DMS114 treated with DMSO at 0.1 percent for 48 hours (cell line): ENCODE results near the gene SOCS1.
"Not testable (repeated sequence)": the region's sequence is repeated elsewhere in the genome, so short reads cannot be mapped to it uniquely, and the experiment has no call there.

Source experiments
- DNase-seq: peaks from one replicate; lab custom pipeline; 2025; ENCODE audit not compliant: unreplicated experiment; lab: John Stamatoyannopoulos, UW

SOCS1 gene

DNA sequence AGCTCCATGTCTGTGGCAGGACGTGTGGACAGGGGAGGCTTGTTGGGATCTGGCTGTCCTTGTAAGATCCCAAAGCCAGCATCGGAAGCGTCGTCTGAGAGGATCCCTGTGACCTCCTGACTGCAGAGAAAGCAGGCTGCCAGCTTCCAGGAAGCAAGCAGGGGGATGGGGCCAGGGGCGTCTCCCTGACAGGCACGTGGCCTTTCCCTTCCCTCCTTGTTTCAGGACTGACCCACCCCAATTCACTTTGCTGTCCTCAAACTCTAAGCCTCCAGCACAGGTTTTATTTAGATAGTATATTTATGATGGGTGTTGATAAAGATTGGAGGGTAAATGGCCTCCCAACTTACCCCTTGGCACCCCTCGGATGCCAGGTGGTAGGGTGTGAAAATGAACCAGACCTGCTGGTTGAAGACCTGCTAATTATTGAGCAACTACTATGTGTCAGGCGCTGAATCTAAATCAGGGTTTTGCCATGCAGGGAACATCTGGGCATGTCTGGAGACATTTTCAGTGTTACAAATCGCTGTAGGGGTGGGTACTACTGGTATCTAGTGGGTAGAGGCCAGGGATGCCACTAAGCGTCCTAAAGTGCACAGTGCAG, 24.5 kb downstream of the SOCS1 start:
- no peak for DNase-seq

DNA sequence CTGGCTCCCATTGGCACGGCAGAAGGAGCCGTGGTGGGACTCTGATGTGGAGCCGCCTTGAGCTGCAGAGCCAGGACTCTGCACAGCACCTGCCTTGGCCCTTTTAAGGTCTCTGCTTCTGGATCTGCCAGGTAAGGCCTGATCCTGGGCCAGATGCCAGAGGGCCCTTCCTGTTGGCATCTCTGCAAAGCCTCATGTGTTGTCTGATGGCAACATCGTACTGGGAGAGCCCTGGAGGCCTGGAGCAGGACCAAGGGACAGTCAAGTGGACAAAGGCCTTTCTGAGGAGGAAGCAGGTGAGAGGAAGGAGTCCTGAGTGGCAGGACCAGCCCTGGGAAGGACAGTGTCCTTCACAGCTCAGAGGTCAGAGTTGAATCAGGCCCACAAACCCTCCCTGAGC, 26.1 kb downstream of the SOCS1 start:
- DNase-seq = no peak

DNA sequence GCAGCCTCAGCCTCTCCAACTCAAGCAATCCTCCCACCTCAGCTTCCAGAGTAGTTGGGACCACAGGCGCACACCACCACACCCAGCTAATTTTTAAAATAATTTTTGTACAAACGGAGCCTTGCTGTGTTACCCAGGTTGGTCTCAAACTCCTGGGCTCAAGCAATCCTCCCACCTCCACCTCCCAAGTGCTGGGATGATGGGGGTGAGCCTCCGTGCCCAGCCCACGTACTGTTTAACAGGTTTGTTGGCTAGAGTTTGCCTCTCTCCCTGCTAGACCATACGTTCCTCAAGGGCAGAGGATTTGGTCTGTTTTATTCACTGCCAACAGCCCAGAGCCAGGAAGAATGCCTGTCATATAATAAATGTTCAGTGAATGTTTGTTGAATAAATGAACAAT, 26.6 kb downstream of the SOCS1 start:
- no peak for DNase-seq

DNA sequence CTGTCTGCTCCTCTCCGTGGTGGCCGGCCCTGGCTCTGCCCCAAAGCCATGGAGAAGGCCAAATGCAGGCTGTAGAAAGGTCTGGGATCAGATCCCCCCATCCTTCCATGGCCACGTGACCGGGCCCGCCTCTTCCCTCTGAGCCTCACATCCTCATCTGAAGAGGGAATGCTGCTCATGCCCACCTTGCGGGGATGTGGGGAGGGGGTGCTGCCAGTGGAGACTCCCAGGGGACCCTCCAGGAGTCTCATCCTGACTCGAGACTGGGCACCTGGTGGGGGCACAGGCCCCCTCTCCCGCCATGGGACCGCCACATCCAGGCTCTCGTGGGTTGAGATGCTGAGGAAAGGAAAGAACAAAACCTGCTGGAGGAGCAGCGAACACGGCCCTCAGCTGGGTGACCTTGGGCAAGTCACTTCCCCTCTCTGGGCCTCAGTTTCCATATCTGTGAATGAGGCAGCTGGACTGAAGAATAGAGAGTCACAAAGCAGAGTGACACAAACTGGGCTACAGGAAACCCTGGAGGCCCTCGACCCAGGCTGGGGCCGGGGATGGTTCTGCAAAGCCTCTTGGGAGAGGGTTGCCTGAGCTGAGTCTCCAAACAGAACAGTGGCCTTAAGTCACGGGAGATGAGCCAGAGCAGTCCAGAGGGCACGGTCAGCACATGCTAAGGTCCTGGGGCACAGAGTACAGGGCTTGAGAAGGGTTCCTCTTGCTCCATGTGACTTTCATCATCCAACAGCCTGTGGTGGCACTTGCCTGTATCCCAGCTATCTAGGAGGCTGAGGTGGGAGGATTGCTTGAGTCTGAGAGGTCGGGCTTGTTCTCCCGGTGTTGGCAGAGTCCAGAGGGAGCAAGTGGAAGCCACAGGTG, 30.1 kb downstream of the SOCS1 start:
- no peak for DNase-seq

DNA sequence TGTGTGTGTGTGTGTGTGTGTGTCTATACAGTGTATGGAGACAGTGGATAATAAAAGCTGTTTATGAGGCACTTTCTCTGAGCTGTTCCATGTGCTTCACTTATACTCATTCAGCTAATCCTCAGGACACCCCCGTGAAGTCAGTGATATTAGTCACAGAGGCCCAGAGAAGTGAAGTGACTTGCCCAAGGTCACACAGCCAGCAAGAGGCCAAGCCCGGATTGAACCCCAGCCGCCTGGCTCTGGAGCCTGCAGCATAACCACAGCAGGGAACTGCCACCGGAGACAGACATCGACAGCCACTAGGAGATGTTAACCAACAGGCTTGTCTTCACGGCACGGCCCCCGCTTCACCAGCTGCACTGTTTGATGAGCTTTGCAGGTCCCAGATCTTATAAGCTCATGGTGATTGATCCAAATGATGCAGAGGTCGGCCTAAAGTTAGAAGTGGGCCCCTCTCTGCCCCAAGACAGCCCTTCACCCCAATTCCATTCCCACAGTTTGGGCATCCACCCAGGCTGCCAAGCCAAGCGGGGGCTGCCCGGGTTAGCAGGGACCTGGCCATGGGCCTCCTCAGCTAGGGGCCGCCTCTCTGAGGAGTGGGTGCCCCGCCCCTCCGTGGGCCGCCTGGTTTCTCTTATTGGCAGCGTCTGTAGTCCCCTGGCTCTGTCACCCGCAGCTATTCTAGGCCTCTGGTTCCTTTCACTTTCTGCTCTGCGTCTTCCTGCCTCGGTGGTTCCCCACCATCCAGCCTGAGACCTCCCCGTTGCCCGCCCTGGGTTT, 30.9 kb downstream of the SOCS1 start:
- no peak for DNase-seq

DNA sequence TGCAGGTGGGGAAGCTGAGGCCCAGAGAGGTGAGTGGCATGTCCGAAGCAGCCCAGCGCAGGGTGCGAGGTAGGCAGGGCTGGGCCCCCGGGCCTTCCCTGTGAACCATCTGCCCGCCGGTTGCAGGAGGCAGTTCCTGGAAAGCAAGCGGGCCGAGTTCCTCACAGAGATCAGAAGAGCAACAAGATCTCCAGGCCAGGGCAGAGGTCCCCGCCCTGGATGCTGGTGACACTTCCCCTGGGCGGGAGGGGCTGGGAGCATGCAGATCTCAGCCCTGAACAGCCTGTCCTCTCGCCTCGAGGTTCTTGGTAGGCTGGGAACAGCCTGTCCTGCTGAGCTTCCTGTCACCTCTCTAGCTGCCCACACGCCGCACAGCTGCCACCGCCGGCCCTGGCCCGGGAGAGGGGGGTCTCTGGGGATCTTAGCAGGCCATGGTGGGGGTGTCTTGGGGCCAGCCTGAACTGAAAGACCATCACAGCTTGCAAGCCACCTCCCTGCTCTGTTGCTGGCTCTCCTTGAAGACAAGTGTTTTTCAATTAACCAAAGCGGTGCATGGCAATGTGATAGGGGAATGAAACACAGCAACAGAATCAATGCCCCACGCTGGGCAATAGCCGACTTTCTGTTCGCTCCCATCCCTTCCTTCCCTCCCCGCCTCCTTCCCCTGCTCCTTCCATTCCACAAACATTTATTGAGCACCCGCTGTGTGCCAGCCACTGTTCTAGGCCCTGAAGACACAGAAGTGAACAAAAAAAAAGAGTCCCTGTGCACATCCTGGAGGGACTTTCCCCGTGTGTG, 31.7 kb downstream of the SOCS1 start:
- no peak for DNase-seq

DNA sequence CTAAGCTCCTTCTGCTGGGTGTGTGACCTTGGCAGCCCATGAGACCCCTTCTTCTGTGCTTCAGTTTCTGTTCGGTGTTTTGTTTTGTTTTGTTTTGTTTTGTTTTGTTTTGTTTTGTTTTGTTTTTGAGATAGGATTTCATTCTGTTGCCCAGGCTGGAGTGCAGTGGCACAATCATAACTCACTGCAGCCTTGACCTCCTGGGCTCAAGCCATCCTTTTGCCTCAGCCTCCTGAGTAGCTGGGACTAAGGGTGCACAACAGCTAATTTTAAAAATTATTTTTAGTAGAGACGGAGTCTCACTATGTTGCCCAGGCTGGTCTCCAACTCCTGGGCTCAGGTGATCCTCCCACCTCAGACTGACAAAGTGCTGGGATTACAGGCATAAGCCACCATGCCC, 35.5 kb downstream of the SOCS1 start:
- DNase-seq = not testable (repeated sequence)

DNA sequence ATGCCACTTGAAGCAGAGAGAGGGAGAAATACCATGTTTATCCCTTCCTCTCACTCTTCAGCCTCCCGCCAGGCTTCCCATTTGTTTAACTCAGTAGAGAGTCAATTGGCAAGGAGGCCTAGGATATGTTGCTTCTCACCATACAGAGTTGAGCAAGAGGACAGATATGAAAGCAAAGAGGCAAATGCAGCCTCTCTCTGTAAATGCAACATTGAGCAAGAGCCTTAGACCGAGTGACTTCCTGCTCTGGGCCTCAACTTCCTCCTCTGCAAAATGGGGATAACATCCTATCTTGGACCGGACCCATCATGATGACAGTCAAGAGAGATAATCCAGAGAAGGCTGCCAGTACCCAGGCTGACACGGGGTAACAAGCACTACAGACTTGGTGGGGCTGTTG, 36.8 kb downstream of the SOCS1 start:
- no peak for DNase-seq

DNA sequence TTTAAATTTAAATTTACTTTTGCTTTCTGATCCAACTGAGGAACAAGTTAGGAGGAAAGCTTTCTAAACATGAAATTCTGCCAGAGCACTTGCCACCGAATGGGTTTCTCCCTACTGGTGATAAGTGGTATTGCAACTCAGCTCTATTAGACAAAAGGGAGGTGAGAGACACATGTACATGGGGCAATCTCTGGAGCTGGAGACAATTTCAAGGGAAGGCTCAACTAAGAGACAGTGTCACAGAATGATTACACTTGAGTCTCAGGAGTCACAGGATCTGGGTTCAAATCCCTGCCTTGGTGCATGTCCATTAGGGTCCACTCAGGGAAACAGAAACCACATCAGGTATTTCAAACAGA, 37.4 kb downstream of the SOCS1 start:
- DNase-seq = no peak

DNA sequence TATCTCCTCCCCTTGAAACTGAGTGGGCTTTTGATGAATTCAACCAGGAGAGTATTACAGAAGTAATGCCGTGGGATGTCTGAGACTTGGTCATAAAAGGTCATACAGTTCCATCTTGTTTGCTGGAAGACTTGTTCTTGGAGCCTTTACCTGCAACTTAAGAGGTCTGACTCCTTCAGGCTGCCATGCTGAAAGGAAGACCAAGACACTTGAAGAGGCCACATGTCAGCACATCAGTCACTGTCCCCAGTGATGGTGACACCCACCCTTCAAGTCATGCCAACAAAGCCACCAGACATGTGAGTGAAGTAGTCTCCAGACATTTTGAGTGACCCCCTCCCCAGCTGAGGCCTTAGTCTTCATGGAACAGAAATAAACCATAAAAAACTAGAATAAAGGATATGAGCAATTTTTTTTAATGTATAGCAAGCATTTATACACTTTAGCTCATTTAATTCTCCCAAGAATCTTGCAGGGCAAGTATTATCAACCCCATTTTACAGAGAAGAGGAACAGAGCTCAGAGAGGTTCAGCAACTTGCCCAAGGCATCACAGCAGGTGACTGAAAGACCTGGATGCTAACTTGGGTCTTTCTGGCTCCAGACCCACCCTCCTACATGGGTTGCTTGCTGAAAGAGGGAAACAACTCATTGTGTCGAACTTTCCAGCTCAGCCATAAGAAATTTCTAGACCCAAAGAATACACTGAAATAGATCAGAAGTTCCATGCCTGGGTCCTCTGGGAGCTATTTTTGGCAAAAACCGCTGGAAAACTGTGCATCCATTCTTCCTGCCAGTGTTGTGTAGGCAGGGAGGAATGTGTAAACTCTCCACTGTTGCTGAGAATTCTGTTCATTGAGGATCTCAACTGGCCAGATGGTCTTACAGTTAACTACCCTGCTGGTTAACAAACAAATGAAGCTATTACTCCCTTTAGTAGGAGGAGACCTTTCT, 38.1 kb downstream of the SOCS1 start:
- no peak for DNase-seq

DNA sequence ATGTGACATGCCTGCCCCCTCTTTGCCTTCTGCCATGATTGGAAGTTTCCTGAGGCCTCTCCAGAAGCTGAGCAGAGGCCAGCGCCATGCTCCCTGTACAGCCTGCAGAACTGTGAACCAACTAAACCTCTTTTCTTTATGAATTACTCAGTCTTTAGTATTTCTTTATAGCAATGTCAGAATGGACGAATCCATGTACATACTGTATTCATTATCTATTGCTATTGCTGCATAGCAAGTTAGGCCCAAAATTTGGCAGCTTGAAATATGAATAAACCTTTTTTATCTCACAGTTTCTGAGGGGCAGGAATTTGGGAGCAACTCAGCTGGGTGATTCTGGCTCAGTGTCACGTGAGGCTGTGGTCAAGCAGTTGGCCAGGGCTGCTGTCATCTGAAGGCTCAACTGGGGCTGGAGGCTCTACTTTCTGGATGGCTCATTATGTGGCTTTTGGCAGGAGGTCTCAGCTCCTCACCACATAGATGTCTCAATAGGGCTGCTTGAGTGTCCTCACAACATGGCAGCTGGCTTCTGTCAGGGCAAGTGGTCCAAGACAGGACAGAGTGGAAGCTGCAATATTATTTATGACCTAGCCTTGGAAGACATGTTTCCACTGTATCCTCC, 40.0 kb downstream of the SOCS1 start:
- DNase-seq = no peak

DNA sequence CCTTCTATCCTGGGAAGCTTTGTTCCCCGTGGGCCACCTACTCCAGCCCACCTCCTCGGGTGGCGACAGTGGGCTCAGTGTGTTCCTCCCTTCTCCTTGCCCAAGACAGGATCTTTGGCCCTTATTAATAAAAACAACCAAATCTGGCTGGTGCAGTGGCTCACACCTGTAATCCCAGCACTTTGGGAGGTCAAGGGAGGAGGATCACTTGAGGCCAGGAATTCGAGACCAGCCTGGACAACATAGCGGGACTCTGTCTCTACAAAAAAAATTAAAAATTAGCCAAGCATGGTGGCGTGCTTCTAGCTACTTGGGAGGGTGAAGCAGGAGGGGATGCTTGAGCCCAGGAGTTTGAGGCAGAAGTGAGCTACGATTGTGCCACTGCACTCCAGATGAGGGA, 42.2 kb downstream of the SOCS1 start:
- DNase-seq = no peak

DNA sequence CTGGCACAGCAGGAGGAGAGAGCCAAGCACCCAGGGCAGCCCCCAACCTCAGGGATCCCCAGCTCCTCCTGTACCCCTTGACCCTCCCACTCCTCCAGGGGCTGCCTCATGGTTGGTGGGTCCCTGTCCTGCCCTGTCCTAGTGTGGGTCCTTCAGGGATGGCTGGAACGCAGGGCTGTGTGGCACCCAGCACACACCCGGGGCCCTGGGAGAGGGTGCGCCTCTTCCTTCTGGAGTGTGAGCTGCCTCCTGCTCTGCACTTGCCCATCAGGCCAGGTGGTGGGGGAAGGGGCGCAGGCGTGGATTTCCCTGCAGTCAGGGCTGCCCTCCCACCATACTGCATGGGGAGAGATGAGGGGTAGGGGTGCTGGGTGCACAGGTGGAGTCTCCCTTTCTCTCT, 42.6 kb downstream of the SOCS1 start:
- no peak for DNase-seq

DNA sequence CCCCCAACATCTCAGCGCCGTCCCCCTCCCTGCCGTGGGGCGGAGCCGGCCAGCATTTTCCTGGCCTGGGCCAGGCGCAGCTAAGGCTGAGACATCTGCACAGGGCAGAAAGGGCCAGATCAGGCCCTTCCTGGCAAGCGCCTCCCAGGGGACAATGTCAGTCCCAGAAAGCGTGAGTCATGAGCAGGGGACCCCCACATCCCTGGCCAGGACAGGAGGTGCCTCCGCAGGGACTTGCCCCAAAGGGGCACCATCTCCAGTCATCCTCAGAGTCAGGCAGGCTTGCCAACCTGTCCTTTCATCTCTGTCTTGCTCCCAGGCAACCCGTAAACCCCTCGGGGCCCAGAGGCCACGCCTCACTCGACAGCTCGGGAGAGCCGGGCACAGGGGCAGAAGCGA, 43.2 kb downstream of the SOCS1 start:
- DNase-seq = no peak

DNA sequence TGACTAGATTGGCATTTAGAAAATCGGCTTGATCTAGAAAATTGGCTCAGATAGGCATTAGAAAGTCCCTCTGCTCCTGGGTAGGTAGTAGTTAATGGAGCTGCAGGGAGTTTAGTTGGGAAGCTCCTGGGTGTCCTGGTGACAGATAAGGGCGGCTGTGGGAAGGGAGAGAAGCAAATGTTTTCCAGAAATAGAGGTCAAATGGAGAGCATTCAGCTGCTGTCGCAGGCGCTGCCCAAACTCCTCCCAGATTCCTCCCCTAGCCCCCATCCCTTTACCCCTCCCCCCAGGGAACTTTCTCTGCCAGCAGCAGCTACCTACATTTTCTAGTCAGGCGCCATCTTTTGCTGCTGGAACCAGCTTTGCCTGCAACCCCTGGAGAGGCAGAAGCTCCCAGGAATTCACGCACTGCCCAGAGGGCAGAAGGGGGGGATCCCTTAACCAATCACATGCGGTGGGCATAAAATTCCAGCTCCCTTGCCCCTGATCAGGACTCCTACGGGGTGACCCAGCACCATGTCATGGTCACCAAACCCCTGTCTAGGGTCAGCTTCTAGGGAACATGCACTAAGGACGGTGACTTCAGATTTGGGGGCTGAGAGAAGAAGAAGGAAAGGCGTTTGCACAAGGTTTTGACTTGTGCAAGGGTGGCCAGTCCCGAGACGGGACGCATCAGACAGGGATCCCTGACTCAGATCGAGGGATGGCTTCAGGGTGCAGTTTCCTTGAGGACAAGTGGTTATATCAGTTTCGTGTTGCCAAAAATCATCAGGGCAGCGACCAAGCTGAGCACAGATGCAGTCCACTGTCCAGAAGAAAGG, 43.8 kb downstream of the SOCS1 start:
- no peak for DNase-seq

DNA sequence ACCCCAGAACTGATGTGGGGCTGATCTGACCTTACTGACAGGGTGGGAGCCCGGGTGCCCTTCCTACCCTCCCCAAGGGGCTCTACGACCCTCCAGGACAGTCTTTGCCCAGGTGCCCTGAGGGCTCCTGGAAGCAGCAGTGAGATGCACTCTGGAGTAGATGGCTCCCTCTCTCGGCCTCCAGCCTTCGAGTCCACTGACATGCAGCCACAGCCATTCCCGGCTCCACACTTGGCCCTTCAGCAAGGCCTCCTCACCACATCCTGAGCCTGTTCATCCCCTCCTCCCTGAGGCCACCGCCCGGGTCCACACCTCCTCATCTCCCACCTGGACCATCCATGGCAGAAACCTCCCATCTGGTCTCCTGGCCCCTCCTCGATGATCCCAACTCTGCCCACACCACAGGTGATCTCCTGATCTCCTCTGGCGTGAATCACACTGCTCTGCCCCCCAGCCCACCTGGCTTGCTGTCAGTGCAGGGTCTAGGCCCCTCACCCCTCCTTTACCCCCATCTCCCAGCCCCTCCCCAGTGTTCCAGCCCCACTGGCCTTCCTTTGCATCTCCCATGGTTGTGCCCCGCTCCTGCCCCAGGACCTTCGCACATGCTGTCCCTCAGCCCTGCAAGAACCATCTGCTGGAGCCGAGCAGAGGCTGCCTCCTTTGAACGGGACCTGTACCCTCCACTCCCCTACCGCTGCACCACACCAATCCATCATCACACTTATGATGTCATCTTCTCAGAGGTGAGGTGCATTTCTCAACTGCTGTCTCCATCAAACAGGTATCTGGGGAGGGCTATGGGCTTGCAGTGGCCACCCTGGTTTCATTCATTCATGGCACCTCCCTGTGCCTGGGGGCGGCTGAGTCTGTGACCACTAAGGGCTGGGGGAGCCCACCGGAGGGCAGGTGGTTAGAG, 44.7 kb downstream of the SOCS1 start:
- no peak for DNase-seq

DNA sequence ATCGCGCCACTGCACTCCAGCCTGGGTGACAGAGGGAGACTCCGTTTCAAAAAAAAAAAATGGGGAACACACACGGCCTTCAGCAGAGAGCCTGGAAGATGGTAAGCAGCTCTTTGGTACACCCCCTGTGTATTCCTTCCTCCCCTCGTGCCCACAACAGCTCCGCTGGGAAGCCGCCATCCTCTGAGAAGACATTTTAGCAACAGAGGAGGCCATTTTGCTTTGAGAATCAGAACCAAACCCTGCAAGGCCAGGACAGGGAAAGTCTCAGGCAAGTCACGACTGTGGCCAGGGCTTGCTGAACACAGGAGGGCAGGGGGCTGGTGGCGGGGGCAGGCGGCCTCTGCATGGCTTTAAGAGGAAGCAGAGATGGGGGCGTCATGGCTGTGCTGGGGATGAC, 45.7 kb downstream of the SOCS1 start:
- DNase-seq = no peak
